Hepatocyte (in vitro differentiated cells): ENCODE results near the gene SUCLG2. TPM values are rescaled to one million over a fixed set of nuclear protein-coding genes. Genes with fewer than 3 reads are reported as not detected.

Experiments used
- DNase-seq: peaks from one replicate; pipeline ENCODE4 v3.0.0-alpha.2; 2016; ENCODE audit warnings: low spot score
- H2AFZ ChIP-seq: fragments of 200-600 bp; sonication (generic); 2 replicates; pipeline ENCODE4 v1.6.0; 2016; ENCODE audit warnings: antibody characterized with exemption, mild to moderate bottlenecking
- H3K27ac ChIP-seq: fragments of 200-600 bp; sonication (generic); 2 replicates; pipeline ENCODE4 v1.5.1; 2016; ENCODE audit warnings: mild to moderate bottlenecking
- H3K27me3 ChIP-seq: fragments of 200-600 bp; sonication (generic); 2 replicates; pipeline ENCODE4 v1.6.1; 2016
- H3K36me3 ChIP-seq: fragments of 200-600 bp; sonication (generic); replicated peaks from 2 replicates; pipeline ENCODE4 v1.5.1; 2016; ENCODE audit warnings: low read depth; ENCODE audit not compliant: insufficient read depth
- H3K4me1 ChIP-seq: fragments of 200-600 bp; sonication (generic); 2 replicates; pipeline ENCODE4 v1.5.1; 2016; ENCODE audit warnings: mild to moderate bottlenecking, moderate library complexity; ENCODE audit not compliant: insufficient read depth
- H3K4me2 ChIP-seq: fragments of 200-600 bp; sonication (generic); 2 replicates; pipeline ENCODE4 v1.6.0; 2016
- H3K4me3 ChIP-seq: fragments of 200-600 bp; sonication (generic); 2 replicates; pipeline ENCODE4 v1.5.1; 2016; ENCODE audit warnings: mild to moderate bottlenecking
- H3K79me2 ChIP-seq: fragments of 200-600 bp; sonication (generic); 2 replicates; pipeline ENCODE4 v1.6.0; 2017; ENCODE audit warnings: mild to moderate bottlenecking
- H3K9me2 ChIP-seq: fragments of 200-600 bp; sonication (generic); replicated peaks from 2 replicates; pipeline ENCODE4 v1.6.0; 2017; ENCODE audit warnings: mild to moderate bottlenecking; ENCODE audit not compliant: insufficient read depth
- H3K9me3 ChIP-seq: fragments of 200-600 bp; sonication (generic); 2 replicates; pipeline ENCODE4 v1.5.1; 2016; ENCODE audit warnings: low read depth, mild to moderate bottlenecking
- H4K20me1 ChIP-seq: fragments of 200-600 bp; sonication (generic); 2 replicates; pipeline ENCODE4 v1.6.0; 2016; ENCODE audit warnings: mild to moderate bottlenecking; ENCODE audit not compliant: insufficient read depth, poor library complexity, severe bottlenecking
- EZH2 ChIP-seq: fragments of 200-600 bp; sonication (generic); IDR thresholded peaks from 2 replicates; pipeline ENCODE4 v1.6.1; 2016; ENCODE audit warnings: antibody characterized with exemption, mild to moderate bottlenecking, borderline replicate concordance
- EZH2phosphoT487 ChIP-seq: fragments of 200-600 bp; sonication (generic); IDR thresholded peaks from one replicate; pipeline ENCODE4 v1.6.1; 2018; ENCODE audit warnings: antibody characterized with exemption, mild to moderate bottlenecking, low read depth, moderate library complexity; ENCODE audit not compliant: unreplicated experiment, severe bottlenecking
- WGBS: methylation state at CpG from one replicate; pipeline ENCODE4 v1.1.6; 2016; ENCODE audit warnings: low lambda C conversion rate; ENCODE audit errors: missing lambda C conversion rate; 5-methylcytosine and 5-hydroxymethylcytosine counted together
- polyA plus RNA-seq: library from polyadenylated mRNA; unstranded; fragments of >200 nt; fragmentation: Nextera tagmentation; extraction: Ambion mirVana; gene quantifications from 2 replicates; pipeline ENCODE4 v1.2.1, GENCODE V29; 2016
- total RNA-seq: library from RNA; depleted of rRNA; stranded (reverse); fragments of >200 nt; gene quantifications from 2 replicates; pipeline ENCODE4 v1.2.3, GENCODE V29; 2014
- TF ChIP-seq, protein P1 (sequence below): fragments of 200-600 bp; sonication (generic); IDR thresholded peaks from 2 replicates; pipeline ENCODE4 v1.5.1; 2016; ENCODE audit warnings: antibody characterized with exemption, mild to moderate bottlenecking; ENCODE audit not compliant: poor library complexity

Gene SUCLG2
- total and polyA plus RNA-seq, 2 experiments from 2014 or later, result 58.0 to 94.2 TPM

DNA sequence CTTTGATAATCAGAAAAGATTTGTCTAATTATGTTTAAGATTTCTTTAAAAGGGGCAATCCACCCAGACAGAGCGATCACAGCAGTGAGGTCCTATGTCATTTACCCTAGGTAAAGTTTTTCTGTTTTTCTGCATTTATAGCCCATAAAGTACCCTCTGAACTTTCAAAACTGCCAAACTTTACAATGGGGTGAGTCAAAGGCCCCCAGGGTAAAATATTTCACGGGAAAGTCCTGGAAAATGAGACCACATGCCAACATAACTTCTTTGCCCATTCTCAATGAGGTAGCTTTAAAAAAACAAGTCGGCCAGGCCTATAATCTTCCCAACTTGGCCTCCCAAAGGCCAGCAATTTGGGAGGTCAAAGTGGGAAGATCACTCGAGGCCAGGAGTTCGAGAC is 53.0 kb downstream of the SUCLG2 start:
- Histone ChIP-seq H3K36me3 (no peaks in the 10 kb centered on the region), H3K9me2 (no peaks in the 10 kb centered on the region), H4K20me1 (no peaks in the 10 kb centered on the region), H2AFZ (no peak overlapping the region), H3K9me3 (no peaks in the 10 kb centered on the region), H3K4me1 (no peaks in the 10 kb centered on the region), H3K4me2 (no peak overlapping the region), H3K4me3 (no peak overlapping the region), H3K27ac (no peak overlapping the region), H3K27me3 (no peaks in the 10 kb centered on the region), H3K79me2 (no peaks in the 10 kb centered on the region)
- no peak for DNase-seq
- TF ChIP-seq, protein P1, sequence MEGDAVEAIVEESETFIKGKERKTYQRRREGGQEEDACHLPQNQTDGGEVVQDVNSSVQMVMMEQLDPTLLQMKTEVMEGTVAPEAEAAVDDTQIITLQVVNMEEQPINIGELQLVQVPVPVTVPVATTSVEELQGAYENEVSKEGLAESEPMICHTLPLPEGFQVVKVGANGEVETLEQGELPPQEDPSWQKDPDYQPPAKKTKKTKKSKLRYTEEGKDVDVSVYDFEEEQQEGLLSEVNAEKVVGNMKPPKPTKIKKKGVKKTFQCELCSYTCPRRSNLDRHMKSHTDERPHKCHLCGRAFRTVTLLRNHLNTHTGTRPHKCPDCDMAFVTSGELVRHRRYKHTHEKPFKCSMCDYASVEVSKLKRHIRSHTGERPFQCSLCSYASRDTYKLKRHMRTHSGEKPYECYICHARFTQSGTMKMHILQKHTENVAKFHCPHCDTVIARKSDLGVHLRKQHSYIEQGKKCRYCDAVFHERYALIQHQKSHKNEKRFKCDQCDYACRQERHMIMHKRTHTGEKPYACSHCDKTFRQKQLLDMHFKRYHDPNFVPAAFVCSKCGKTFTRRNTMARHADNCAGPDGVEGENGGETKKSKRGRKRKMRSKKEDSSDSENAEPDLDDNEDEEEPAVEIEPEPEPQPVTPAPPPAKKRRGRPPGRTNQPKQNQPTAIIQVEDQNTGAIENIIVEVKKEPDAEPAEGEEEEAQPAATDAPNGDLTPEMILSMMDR, result no peak
- TF ChIP-seq EZH2 (no peak), EZH2phosphoT487 (no peak)
- WGBS, result 74% methylated on average over 5 of the region's 5 CpGs

DNA sequence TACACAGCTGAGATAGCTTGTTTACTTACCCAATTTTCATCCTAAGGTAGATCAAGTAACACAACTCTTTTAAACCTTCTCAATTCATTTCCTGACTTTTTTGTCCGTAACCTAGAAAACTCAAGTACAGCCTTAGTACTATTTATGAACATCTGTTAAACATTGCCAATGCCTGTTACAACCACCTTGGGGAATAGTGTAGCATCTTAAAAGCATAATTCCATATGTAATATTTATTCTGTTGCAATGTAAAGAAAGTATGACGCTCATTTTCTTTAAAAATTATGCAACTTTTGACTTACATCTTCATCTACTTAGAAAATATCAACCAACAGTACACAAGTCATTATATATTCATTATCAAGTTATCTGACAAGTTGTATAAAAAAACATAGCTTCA is 54.6 kb downstream of the SUCLG2 start:
- H4K20me1 ChIP-seq, result no peaks in the 10 kb centered on the region
- no peak for TF ChIP-seq EZH2
- H3K36me3 ChIP-seq, result no peaks in the 10 kb centered on the region
- H3K4me3 ChIP-seq, result no peak overlapping the region
- H3K4me1 ChIP-seq, result peaks cover 3% of the 10 kb centered on the region
- no peaks in the 10 kb centered on the region for H3K27me3 ChIP-seq
- 75% methylated on average over 2 of the region's 2 CpGs for WGBS
- no peak for DNase-seq
- peaks cover 2% of the 10 kb centered on the region for H3K79me2 ChIP-seq
- no peak overlapping the region for H3K27ac ChIP-seq
- H2AFZ ChIP-seq, result no peak overlapping the region
- H3K9me2 ChIP-seq, result no peaks in the 10 kb centered on the region
- H3K4me2 ChIP-seq, result no peak overlapping the region
- H3K9me3 ChIP-seq, result no peaks in the 10 kb centered on the region

DNA sequence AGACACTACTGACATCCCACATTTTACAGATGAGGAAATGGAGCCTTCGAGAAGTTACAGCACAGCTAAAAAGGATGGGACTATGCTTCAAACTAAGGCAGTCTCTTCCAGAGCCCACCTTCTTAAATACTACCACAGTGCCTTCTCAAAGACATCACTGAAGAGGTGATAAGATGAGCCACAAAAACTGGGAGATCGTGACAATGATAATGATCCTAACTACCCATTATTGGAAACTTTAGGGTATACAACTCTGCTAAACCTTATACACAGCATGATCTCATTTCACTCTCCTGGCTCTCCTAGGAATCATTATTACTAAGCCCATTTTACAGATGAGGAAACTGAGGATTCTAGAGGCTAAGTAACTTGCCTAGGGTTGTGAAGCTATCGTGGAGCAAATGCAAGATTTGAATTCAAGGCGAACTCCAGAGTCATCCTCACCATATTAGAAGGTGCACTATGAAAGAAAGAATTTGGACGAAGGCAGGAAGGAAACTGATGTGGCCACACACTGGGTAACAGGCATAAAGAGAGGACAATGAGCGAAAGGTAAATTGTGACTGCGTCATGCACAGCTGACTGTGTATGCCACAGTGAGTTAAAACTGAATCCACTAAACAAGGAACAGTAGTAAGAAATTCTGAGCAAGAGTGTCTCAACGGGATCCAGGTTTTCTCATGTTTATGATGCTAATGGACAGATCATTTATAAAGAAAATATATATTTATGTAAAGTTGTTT is 55.4 kb downstream of the SUCLG2 start:
- DNase-seq, result no peak
- no peak overlapping the region for H2AFZ ChIP-seq
- H3K79me2 ChIP-seq, result peaks cover 2% of the 10 kb centered on the region
- no peaks in the 10 kb centered on the region for H3K9me2 ChIP-seq
- H3K27me3 ChIP-seq, result no peaks in the 10 kb centered on the region
- no peak overlapping the region for H3K4me3 ChIP-seq
- 96% methylated on average over 8 of the region's 8 CpGs for WGBS
- peaks cover 3% of the 10 kb centered on the region for H3K4me1 ChIP-seq
- no peaks in the 10 kb centered on the region for H4K20me1 ChIP-seq
- H3K9me3 ChIP-seq, result no peaks in the 10 kb centered on the region
- H3K27ac ChIP-seq, result no peak overlapping the region
- no peak overlapping the region for H3K4me2 ChIP-seq
- H3K36me3 ChIP-seq, result no peaks in the 10 kb centered on the region
- no peak for TF ChIP-seq EZH2
- TF ChIP-seq, protein P1, result no peak
- TF ChIP-seq EZH2phosphoT487, result no peak

DNA sequence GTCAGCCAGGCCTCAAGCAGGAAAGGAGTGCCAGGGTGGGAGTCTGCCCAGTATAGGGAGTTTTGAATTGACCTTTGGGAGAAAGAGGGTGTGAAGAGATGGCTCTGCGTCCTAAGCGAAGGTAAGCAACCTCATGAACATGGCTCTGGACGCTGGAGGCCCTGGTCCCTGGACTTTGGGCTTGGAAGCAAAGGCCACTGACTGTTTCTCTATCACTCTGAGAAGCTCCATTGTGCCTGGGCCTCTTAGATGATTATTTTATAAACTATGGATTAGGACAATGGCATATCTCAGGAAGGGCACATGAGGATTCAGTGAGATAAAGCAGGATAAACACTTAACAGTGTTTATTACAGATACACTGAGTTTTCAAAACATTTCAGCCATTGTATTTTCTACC is 59.0 kb downstream of the SUCLG2 start:
- Histone ChIP-seq H3K27me3 (no peaks in the 10 kb centered on the region), H3K4me1 (peaks cover 3% of the 10 kb centered on the region), H3K4me2 (no peak overlapping the region), H3K9me2 (no peaks in the 10 kb centered on the region), H4K20me1 (no peaks in the 10 kb centered on the region), H3K4me3 (no peak overlapping the region), H3K9me3 (no peaks in the 10 kb centered on the region), H3K79me2 (peaks cover 15% of the 10 kb centered on the region), H2AFZ (no peak overlapping the region), H3K27ac (no peak overlapping the region), H3K36me3 (no peaks in the 10 kb centered on the region)
- no peak for DNase-seq
- WGBS, result 94% methylated on average over 3 of the region's 3 CpGs
- TF ChIP-seq, protein P1, result no peak
- TF ChIP-seq EZH2, result no peak
- TF ChIP-seq EZH2phosphoT487, result no peak
